Measurements from ENCODE around the gene MEIS3.
"Not testable (repeated sequence)": the region's sequence is repeated elsewhere in the genome, so short reads cannot be mapped to it uniquely, and the experiment has no call there.

Gene MEIS3

GRCh38 chr19:47413941-47414340 is 5.4 kb downstream of the MEIS3 start:
- no peak for DNase-seq

- DNase-seq, result not testable (repeated sequence)
Measured at GRCh38 chr19:47411696-47412095, 7.6 kb downstream of the MEIS3 start.

- no peak for DNase-seq
Measured at GRCh38 chr19:47411101-47411500, 8.2 kb downstream of the MEIS3 start.

GRCh38 chr19:47408156-47408938 is 11.0 kb downstream of the MEIS3 start:
- DNase-seq, result no peak

GRCh38 chr19:47407417-47407774 is 11.9 kb downstream of the MEIS3 start:
- no peak for DNase-seq

- DNase-seq, result no peak
Measured at GRCh38 chr19:47406711-47407416, 12.5 kb downstream of the MEIS3 start.

- no peak for DNase-seq
Measured at GRCh38 chr19:47405854-47406417, 13.4 kb downstream of the MEIS3 start.

GRCh38 chr19:47405197-47405550 is 14.2 kb downstream of the MEIS3 start:
- DNase-seq, result no peak

- no peak for DNase-seq
Measured at GRCh38 chr19:47404334-47405196, 14.8 kb downstream of the MEIS3 start.

- DNase-seq, result no peak
Measured at GRCh38 chr19:47402504-47402903, 16.8 kb downstream of the MEIS3 start.

- DNase-seq, result no peak
Measured at GRCh38 chr19:47398707-47399597, 20.4 kb downstream of the MEIS3 start.

- DNase-seq, result peak; percentile 32 to 39
Measured at GRCh38 chr19:47391510-47392223, 27.7 kb downstream of the MEIS3 start.

GRCh38 chr19:47390533-47391488 is 28.5 kb downstream of the MEIS3 start:
- DNase-seq, result no peak

GRCh38 chr19:47389150-47389556 is 30.2 kb downstream of the MEIS3 start:
- no peak for DNase-seq

GRCh38 chr19:47388721-47389120 is 30.6 kb downstream of the MEIS3 start:
- DNase-seq, result not testable (repeated sequence)

- not testable (repeated sequence) for DNase-seq
Measured at GRCh38 chr19:47387623-47388022, 31.7 kb downstream of the MEIS3 start.

GRCh38 chr19:47386582-47386981 is 32.7 kb downstream of the MEIS3 start:
- DNase-seq, result not testable (repeated sequence)

GRCh38 chr19:47384533-47384932 is 34.8 kb downstream of the MEIS3 start:
- DNase-seq, result not testable (repeated sequence)

GRCh38 chr19:47383890-47384289 is 35.4 kb downstream of the MEIS3 start:
- not testable (repeated sequence) for DNase-seq

- no peak for DNase-seq
Measured at GRCh38 chr19:47381653-47382279, 37.6 kb downstream of the MEIS3 start.
